Coronary artery (tissue), 2 donors: Measurements from ENCODE around the gene ANO9.
A peak's percentile ranks its signal among the peaks of the same experiment; 100 is the strongest.

Experiments
- DNase-seq: peaks from one replicate; pipeline ENCODE4 v3.0.0-alpha.2; 2017; ENCODE audit warnings: low spot score
- H3K27ac ChIP-seq, 2 donors: fragments of 200-600 bp; sonication (generic); one replicate each; pipeline ENCODE4 v1.5.1; 2016 to 2019
- H3K4me3 ChIP-seq: fragments of 200-600 bp; sonication (generic); 2 replicates; pipeline ENCODE4 v1.5.1; 2016; ENCODE audit warnings: mild to moderate bottlenecking, moderate library complexity
- TF ChIP-seq, protein P1 (sequence below): fragments of 200-600 bp; sonication (generic); IDR thresholded peaks from one replicate; pipeline ENCODE4 v1.5.1; 2019; ENCODE audit warnings: antibody characterized with exemption

The ANO9 gene

DNA sequence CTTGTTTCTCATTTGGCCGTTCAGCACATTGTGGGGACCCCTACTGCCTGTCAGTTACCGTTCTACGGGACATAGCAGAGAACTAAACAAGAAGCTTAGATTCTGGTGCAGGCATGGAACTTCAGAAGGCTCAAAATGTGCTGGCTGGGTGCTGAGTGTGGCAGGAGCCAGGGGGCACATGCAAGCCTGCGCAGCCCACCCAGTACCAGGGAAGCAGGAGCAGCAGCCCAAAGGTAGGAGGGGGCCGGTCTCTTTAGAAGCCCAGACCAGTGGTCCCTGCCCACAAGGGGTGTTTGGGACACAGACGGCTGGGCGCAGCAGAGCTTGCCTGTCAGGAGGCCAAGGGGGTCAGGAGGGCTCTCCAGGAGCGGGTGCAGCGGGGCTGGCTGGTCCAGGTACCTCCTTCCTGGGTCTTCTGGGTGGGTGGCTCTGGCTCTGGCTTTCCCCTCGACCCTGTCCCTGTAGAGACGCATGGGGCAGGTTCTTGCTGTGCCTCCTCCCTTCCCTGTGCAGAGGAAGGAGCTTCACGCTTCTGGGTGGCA, 10.5 kb upstream of the ANO9 start:
- H3K4me3 ChIP-seq: no peak overlapping the region
- TF ChIP-seq, protein P1, sequence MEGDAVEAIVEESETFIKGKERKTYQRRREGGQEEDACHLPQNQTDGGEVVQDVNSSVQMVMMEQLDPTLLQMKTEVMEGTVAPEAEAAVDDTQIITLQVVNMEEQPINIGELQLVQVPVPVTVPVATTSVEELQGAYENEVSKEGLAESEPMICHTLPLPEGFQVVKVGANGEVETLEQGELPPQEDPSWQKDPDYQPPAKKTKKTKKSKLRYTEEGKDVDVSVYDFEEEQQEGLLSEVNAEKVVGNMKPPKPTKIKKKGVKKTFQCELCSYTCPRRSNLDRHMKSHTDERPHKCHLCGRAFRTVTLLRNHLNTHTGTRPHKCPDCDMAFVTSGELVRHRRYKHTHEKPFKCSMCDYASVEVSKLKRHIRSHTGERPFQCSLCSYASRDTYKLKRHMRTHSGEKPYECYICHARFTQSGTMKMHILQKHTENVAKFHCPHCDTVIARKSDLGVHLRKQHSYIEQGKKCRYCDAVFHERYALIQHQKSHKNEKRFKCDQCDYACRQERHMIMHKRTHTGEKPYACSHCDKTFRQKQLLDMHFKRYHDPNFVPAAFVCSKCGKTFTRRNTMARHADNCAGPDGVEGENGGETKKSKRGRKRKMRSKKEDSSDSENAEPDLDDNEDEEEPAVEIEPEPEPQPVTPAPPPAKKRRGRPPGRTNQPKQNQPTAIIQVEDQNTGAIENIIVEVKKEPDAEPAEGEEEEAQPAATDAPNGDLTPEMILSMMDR: no peak
- no peak for DNase-seq
- no peak overlapping the region for H3K27ac ChIP-seq

DNA sequence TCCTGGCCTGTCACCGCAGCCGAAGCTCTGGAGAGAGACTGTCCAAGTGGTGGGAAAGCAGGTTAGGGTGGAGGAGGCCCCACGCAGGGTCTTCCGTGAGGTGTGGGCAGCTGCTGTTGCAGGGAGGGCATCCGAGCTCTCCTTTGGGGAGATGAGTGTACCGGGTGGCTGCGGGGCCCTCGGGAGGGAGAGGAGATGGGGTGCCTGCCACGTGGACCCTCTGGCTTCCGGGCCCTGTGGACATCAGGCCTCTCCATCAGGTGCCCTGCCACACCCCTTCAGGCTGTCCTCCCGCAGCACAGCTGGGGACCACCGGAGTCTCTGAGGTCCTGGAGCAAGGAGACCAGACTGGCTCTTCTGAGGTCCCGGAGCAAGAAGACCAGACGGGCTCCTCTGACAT, 9.9 kb upstream of the ANO9 start:
- no peak for DNase-seq
- TF ChIP-seq, protein P1: no peak
- H3K4me3 ChIP-seq: peak overlapping the region; percentile 96
- peak overlapping the region in 1 of 2 donors; percentile 93 for H3K27ac ChIP-seq

- Histone ChIP-seq H3K27ac (peak overlapping the region; percentile 75 to 93), H3K4me3 (peak overlapping the region; percentile 96)
- TF ChIP-seq, protein P1: no peak
- no peak for DNase-seq
Measured at GRCh38 chr11:450809-451451, 9.1 kb upstream of the ANO9 start.

- Histone ChIP-seq H3K4me3 (peak within 1 kb of the TSS; percentile 96), H3K27ac (peak within 1 kb of the TSS; percentile 75 to 93)
- peak; percentile 97 for DNase-seq
- TF ChIP-seq, protein P1: no peak
Measured at GRCh38 chr11:449889-450808, 8.3 kb upstream of the ANO9 start, which contains the start of gene PTDSS2. Gene PTDSS2, plus strand, starts transcription at chr11:450279. Its CDS starts 177 bp downstream, at chr11:450456.

DNA sequence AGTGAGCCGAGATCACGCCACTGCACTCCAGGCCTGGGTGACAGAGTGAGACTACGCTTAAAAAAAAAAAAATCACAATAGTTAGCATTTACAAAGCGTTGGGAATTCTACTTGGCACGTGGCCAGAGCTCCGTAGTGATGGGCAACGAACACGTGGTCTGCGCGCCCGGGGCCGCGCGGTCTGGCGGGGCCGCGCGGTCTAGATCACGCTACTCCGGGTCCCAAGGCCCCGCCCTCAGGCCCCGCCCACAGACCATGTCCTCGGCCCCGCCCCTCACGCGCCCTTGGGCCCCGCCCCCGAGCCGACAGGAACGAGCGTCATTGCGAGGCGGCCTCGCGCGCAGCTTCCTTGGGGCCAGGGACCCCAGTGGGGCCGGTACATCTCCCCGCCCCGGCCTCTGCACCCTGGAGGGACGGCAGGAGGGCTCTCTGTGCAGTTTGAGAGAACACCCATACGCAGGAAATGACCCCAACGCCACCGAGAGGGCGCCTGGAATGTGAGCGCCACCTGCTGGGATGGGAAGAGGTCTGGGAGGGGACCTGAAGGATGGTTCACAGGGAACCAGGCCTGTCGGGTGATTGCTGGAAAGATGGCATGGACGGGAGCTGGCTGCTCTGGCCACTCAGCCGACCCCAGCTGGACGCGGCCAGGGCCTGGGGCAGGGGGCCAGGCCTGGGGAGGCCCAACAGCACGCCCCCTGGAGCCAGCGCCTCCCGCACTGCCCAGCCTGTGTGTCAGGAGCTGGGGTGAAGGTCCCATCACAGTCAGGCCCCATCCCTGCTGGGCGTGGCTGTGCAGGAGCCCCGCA, 6.3 kb upstream of the ANO9 start:
- Histone ChIP-seq H3K27ac (peak overlapping the region; percentile 84 to 93), H3K4me3 (peak overlapping the region; percentile 81)
- TF ChIP-seq, protein P1: peak; percentile 52
- peak; percentile 96 for DNase-seq

- DNase-seq: no peak
- Histone ChIP-seq H3K27ac (no peak overlapping the region), H3K4me3 (no peak overlapping the region)
- TF ChIP-seq, protein P1: no peak
Measured at GRCh38 chr11:446891-447290, 5.1 kb upstream of the ANO9 start.
